Right renal cortex interstitium (tissue), 3 donors: ENCODE data around the gene DAPK3. TPM values are rescaled to one million over a fixed set of nuclear protein-coding genes. Genes with fewer than 3 reads are reported as not detected.
"Not testable (repeated sequence)": the region's sequence is repeated elsewhere in the genome, so short reads cannot be mapped to it uniquely, and the experiment has no call there.

Experiments used
- DNase-seq, 3 donors: peaks; one replicate each; pipeline ENCODE4 v3.0.0-alpha.2; 2013; ENCODE audit warnings: low read depth in 3 of 3, low spot score in 2 of 3
- polyA plus RNA-seq, 3 donors: library from polyadenylated mRNA; unstranded; fragments of 120-200 nt; gene quantifications; one replicate each; pipeline ENCODE4 v1.2.1, GENCODE V29; 2013; ENCODE audit not compliant: insufficient read length in 3 of 3

Gene DAPK3
- polyA plus RNA-seq, 3 donors: 30.9 to 37.3 (median 30.9) TPM

- DNase-seq: no peak
These were observed 9.9 kb downstream of the DAPK3 start for GRCh38 chr19:3961007-3961406.

GRCh38 chr19:3959766-3960131, 11.2 kb downstream of the DAPK3 start:
- no peak for DNase-seq

GRCh38 chr19:3958836-3959765, 11.8 kb downstream of the DAPK3 start:
- no peak for DNase-seq

GRCh38 chr19:3955688-3956087, 15.2 kb downstream of the DAPK3 start:
- DNase-seq: no peak

- DNase-seq: not testable (repeated sequence)
These were observed 15.6 kb downstream of the DAPK3 start for GRCh38 chr19:3955276-3955675.

- DNase-seq: no peak
These were observed 16.8 kb downstream of the DAPK3 start for GRCh38 chr19:3954107-3954506.

GRCh38 chr19:3952755-3953276, 18.1 kb downstream of the DAPK3 start:
- DNase-seq: not testable (repeated sequence)

- DNase-seq: no peak
These were observed 19.7 kb downstream of the DAPK3 start for GRCh38 chr19:3950871-3951861.

- DNase-seq: no peak
These were observed 20.7 kb downstream of the DAPK3 start for GRCh38 chr19:3949997-3950859.

GRCh38 chr19:3949294-3949693, 21.6 kb downstream of the DAPK3 start:
- no peak for DNase-seq

- DNase-seq: not testable (repeated sequence)
These were observed 23.5 kb downstream of the DAPK3 start for GRCh38 chr19:3947316-3947933.

GRCh38 chr19:3945838-3946237, 25.1 kb downstream of the DAPK3 start:
- DNase-seq: no peak

GRCh38 chr19:3944018-3944721, 26.7 kb downstream of the DAPK3 start:
- DNase-seq: no peak

GRCh38 chr19:3942790-3943409, 28.0 kb downstream of the DAPK3 start:
- DNase-seq: no peak

GRCh38 chr19:3938300-3938950, 32.5 kb downstream of the DAPK3 start:
- DNase-seq: not testable (repeated sequence)

- DNase-seq: no peak
These were observed 34.1 kb downstream of the DAPK3 start for GRCh38 chr19:3936506-3937442.
